ENCODE data around the gene IMMP2L.

GRCh38 chr7:111409714-111410422 is 152.4 kb downstream of the IMMP2L start:
- TF ChIP-seq JUN (IDR thresholded peaks at IDR 0.05; ENCODE audit: borderline replicate concordance, insufficient read depth, insufficient read length, low read depth) (no peak), EZH2 (IDR thresholded peaks at IDR 0.05; ENCODE audit: borderline replicate concordance, low read depth, low read length, severe bottlenecking) (no peak), POLR2A (IDR thresholded peaks at IDR 0.05; ENCODE audit: low read depth, low read length) (no peak), MAX (IDR thresholded peaks at IDR 0.05; ENCODE audit: insufficient read depth, insufficient read length) (no peak), MYC (IDR thresholded peaks at IDR 0.05; ENCODE audit: low read depth, low read length) (no peak), POLR2AphosphoS5 (IDR thresholded peaks at IDR 0.05; ENCODE audit: insufficient read depth, low read depth, low read length) (no peak), FOS (IDR thresholded peaks at IDR 0.05; ENCODE audit: borderline replicate concordance, insufficient read depth, low read length) (no peak), GATA2 (IDR thresholded peaks at IDR 0.05; ENCODE audit: insufficient read depth, insufficient read length, low read depth, low read length) (no peak)
- TF ChIP-seq, protein P1, sequence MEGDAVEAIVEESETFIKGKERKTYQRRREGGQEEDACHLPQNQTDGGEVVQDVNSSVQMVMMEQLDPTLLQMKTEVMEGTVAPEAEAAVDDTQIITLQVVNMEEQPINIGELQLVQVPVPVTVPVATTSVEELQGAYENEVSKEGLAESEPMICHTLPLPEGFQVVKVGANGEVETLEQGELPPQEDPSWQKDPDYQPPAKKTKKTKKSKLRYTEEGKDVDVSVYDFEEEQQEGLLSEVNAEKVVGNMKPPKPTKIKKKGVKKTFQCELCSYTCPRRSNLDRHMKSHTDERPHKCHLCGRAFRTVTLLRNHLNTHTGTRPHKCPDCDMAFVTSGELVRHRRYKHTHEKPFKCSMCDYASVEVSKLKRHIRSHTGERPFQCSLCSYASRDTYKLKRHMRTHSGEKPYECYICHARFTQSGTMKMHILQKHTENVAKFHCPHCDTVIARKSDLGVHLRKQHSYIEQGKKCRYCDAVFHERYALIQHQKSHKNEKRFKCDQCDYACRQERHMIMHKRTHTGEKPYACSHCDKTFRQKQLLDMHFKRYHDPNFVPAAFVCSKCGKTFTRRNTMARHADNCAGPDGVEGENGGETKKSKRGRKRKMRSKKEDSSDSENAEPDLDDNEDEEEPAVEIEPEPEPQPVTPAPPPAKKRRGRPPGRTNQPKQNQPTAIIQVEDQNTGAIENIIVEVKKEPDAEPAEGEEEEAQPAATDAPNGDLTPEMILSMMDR (IDR thresholded peaks at IDR 0.05; ENCODE audit: extremely low read depth in 1 of 2, insufficient read depth in 1 of 2, low read depth in 1 of 2, low read length in 2 of 2) = no peak
